ENCODE results near the gene STRN. TPM values are rescaled to one million over a fixed set of nuclear protein-coding genes. Genes with fewer than 3 reads are reported as not detected.

STRN gene
- total RNA-seq, 1 experiment from 2014 or later, result 37.6 TPM

- POLR2A ChIA-PET (ENCODE audit: unreplicated experiment), result no interaction called here
- no peak for TF ChIP-seq CTCF (conservative IDR thresholded peaks at IDR 0.05)
- no peak for TF ChIP-seq EZH2 (IDR thresholded peaks at IDR 0.05; ENCODE audit: low read depth)
Observed at GRCh38 chr2:36800381-36800780, 166.0 kb downstream of the STRN start.

GRCh38 chr2:36798724-36799123, 167.6 kb downstream of the STRN start:
- intact Hi-C loops (cut with micrococcal nuclease; ENCODE audit: unreplicated experiment), result no loop called here
- Histone ChIP-seq H3K4me1 (replicated peaks; ENCODE audit: insufficient read depth) (no peaks in the 10 kb centered on the region), H3K9me3 (ENCODE audit: insufficient read depth, low read depth) (no peaks in the 10 kb centered on the region), H3K9me2 (ENCODE audit: insufficient read depth) (no peaks in the 10 kb centered on the region), H3F3A (ENCODE audit: insufficient read depth, low read depth) (no peaks in the 10 kb centered on the region), H3K79me2 (ENCODE audit: low read depth) (no peaks in the 10 kb centered on the region), H3K27ac (no peak overlapping the region), H2AFZ (no peak overlapping the region), H4K20me1 (ENCODE audit: insufficient read depth) (no peaks in the 10 kb centered on the region), H3K36me3 (ENCODE audit: low read depth) (no peaks in the 10 kb centered on the region), H3K27me3 (ENCODE audit: insufficient read depth, low read depth) (no peaks in the 10 kb centered on the region), H3K4me2 (no peak overlapping the region), H3K4me3 (no peak overlapping the region)
- POLR2A ChIA-PET (ENCODE audit: unreplicated experiment), result no interaction called here
- TF ChIP-seq CTCF (conservative IDR thresholded peaks at IDR 0.05), result no peak
- TF ChIP-seq EZH2 (IDR thresholded peaks at IDR 0.05; ENCODE audit: low read depth), result no peak
- CTCF ChIA-PET, result no interaction called here
- BruUV-seq (replicated peaks), result no TSS peak
- DNase-seq, result no peak

More at GRCh38 chr2:36800381-36800780, 166.0 kb downstream of the STRN start:
- BruUV-seq (replicated peaks), result no TSS peak
- Histone ChIP-seq H3K27ac (no peak overlapping the region), H3K4me1 (replicated peaks; ENCODE audit: insufficient read depth) (no peaks in the 10 kb centered on the region), H4K20me1 (ENCODE audit: insufficient read depth) (no peaks in the 10 kb centered on the region), H3K27me3 (ENCODE audit: insufficient read depth, low read depth) (no peaks in the 10 kb centered on the region), H2AFZ (no peak overlapping the region), H3K4me3 (no peak overlapping the region), H3K9me2 (ENCODE audit: insufficient read depth) (no peaks in the 10 kb centered on the region), H3K79me2 (ENCODE audit: low read depth) (no peaks in the 10 kb centered on the region), H3K36me3 (ENCODE audit: low read depth) (no peaks in the 10 kb centered on the region), H3K9me3 (ENCODE audit: insufficient read depth, low read depth) (no peaks in the 10 kb centered on the region), H3K4me2 (no peak overlapping the region), H3F3A (ENCODE audit: insufficient read depth, low read depth) (no peaks in the 10 kb centered on the region)
- DNase-seq, result no peak
- intact Hi-C loops (cut with micrococcal nuclease; ENCODE audit: unreplicated experiment), result no loop called here
- CTCF ChIA-PET, result no interaction called here

GRCh38 chr2:36797324-36798070, 168.8 kb downstream of the STRN start:
- intact Hi-C loops (cut with micrococcal nuclease; ENCODE audit: unreplicated experiment), result no loop called here
- no peaks in the 10 kb centered on the region for H3K9me2 ChIP-seq (ENCODE audit: insufficient read depth)
- no peak overlapping the region; the same call in 1 of the 2 replicates for H2AFZ ChIP-seq
- no peaks in the 10 kb centered on the region for H3K36me3 ChIP-seq (ENCODE audit: low read depth)
- no peaks in the 10 kb centered on the region for H4K20me1 ChIP-seq (ENCODE audit: insufficient read depth)
- H3K27me3 ChIP-seq (ENCODE audit: insufficient read depth, low read depth), result no peaks in the 10 kb centered on the region
- H3K9me3 ChIP-seq (ENCODE audit: insufficient read depth, low read depth), result no peaks in the 10 kb centered on the region
- no peaks in the 10 kb centered on the region for H3K79me2 ChIP-seq (ENCODE audit: low read depth)
- no peak overlapping the region for H3K27ac ChIP-seq
- no TSS peak for BruUV-seq (replicated peaks)
- POLR2A ChIA-PET (ENCODE audit: unreplicated experiment), result no interaction called here
- H3K4me3 ChIP-seq, result no peak overlapping the region
- DNase-seq, result no peak
- TF ChIP-seq EZH2 (IDR thresholded peaks at IDR 0.05; ENCODE audit: low read depth) (no peak), CTCF (conservative IDR thresholded peaks at IDR 0.05) (no peak)
- CTCF ChIA-PET, result no interaction called here
- no peak overlapping the region for H3K4me2 ChIP-seq
- no peaks in the 10 kb centered on the region for H3F3A ChIP-seq (ENCODE audit: insufficient read depth, low read depth)
- H3K4me1 ChIP-seq (replicated peaks; ENCODE audit: insufficient read depth), result no peaks in the 10 kb centered on the region

Other genes starting within 250 kb of the STRN start
- gene HEATR5B, start 117.8 kb upstream of the STRN start, total RNA-seq (2021), result 10.4 and 13.0 TPM in 2 replicates
- 4.1 and 5.5 TPM in 2 replicates for gene GPATCH11, start 118.0 kb upstream of the STRN start, total RNA-seq (2021)
- gene EIF2AK2, start 190.4 kb upstream of the STRN start, total RNA-seq (2021), result 39.8 and 61.2 TPM in 2 replicates
- gene SULT6B1, start 222.1 kb upstream of the STRN start, total RNA-seq (2021), result not detected in 2 replicates
- 46.5 and 53.2 TPM in 2 replicates for gene CEBPZOS, start 230.0 kb upstream of the STRN start, total RNA-seq (2021)